Superior temporal gyrus (tissue), 1 donor: Measurements from ENCODE around the gene FGF14.

Source experiments
- DNase-seq: peaks from one replicate; pipeline ENCODE4 v3.0.0-alpha.2; 2016; ENCODE audit errors: extremely low spot score

Gene FGF14

DNA sequence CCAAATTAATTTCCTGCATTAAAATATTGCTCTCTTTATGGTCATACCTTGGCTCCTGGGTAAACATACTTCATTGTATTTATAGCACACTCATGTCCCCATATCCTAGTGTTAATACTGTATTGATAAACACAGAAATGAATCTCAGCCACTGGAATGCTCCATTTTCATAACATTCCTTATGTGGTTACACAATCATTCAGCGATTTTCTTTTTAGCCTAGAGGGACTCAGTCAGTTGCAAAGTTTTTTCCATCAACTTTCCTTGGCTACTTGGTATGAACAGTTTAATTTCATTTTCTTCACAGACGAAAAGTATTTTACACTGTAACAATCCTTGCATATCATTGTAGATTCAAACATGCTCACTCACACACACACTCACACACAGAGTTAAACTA lies 471.5 kb downstream of the FGF14 start:
- no peak for DNase-seq

- DNase-seq, result no peak
These were observed 476.1 kb downstream of the FGF14 start for GRCh38 chr13:101925731-101926130.

GRCh38 chr13:101919541-101920181 lies 482.2 kb downstream of the FGF14 start:
- DNase-seq, result peak; percentile 50

DNA sequence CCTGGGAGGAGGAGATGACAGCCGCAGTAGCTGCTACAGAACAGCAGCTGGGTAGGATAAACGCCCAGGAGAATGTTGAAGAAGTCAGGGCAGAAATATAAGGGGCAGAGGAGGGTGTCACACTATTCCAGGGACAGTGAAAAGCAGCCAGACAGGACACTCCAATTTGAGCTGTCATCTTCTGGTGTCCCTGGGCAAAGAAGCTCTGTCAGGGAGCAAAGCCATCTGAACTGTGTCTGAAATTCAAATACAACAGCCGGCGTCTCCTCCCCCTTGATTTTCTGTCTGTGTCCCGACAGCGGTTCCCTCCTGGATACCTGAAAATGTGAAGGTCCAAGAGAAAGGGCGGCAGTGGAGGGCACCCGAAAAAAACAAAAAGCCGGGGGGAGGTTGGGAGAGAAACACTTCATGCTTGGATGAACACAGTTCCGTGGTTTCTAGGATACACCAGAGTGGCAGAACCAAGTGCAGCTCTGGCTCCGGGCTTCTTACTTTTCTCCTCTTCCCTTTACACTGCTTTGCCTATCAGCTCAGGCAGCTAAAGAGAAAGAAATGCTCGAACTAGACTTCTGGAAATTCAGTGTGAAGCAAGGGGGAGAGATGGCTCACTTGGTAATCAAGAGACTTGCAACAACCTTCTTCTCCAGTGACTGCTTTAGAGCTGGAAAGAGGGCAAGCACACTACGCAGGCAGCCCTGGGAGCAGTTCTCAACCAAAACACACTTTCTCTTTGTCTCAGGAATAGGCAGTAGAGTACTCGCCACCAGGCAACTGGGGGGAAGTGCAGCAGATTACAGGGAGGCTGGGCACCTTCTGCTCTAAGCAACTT lies 483.8 kb downstream of the FGF14 start:
- DNase-seq, result peak; percentile 53

GRCh38 chr13:101917475-101917810 lies 484.4 kb downstream of the FGF14 start:
- no peak for DNase-seq

DNA sequence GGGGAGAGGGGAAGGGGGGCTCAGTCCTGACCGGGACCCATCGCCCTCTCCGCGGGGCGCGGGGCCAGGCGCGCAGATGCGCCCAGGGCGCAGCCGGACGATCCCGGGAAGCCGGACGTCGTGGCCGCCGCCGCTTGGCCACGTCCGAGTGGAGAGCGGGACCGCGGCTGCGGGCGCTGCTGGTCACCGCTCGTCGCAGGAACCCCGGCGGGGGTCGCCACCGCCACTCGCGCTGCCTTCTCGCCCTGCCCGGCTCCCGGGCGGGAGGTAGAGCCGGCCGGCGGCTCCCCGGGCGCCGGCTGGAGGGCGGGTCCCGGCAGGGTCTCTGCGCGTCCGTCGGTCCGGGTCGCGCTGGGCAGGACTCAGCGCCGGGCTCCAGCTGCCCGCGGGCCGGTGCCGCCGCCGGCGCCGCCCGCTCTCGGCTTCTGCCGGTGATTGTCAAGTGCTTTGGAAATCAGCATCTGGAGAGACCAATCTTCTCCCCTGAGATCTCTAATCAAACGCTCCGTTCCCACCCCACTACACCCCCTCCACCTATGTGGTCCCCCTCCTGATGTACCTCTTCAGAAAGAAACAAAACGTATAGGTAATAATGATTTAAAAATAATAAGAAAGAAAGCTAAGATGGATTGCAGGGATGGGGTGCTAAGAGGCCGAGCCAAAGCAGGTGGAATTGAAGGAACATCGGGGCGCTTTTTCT lies 484.9 kb downstream of the FGF14 start:
- DNase-seq, result no peak

GRCh38 chr13:101916108-101916774 lies 485.6 kb downstream of the FGF14 start:
- no peak for DNase-seq

DNA sequence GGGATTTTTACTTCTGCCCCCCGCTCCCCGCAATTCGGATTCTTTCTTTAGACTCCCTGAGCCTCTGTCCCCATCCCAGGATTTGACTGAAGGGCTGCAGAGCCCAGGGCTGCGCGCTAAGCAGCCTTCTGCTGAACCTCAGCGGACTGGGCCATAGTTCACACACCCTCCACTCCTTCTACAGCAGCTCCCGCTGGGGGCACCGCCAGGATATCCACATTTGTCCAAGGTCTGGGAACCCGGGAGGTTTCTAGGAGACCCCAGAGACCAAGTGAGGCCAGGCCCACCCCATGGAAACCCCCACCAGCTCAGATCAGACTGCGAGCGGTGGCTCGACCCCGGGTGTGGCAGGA lies 486.1 kb downstream of the FGF14 start:
- no peak for DNase-seq

- DNase-seq, result no peak
These were observed 486.5 kb downstream of the FGF14 start for GRCh38 chr13:101915331-101915730.

GRCh38 chr13:101911752-101912151 lies 490.1 kb downstream of the FGF14 start:
- no peak for DNase-seq

DNA sequence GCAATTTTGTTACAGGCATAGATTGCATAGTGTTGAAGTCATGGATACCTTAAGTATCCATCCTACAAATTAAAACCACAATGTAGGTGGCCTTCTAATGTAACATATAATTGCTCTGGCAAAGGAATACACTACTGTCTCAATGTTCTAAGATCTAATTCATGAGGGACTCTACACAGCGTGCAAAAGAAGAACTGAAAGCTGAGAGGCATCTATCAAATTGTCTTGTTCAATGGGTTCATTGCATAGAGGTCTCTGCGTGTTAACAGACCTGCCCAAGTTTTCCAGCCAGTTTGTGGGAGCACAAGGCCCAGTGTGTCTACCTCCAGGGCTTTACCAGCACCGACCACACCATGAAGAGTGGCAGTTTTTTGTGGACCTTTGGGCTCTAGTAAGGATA lies 498.0 kb downstream of the FGF14 start:
- DNase-seq, result no peak

DNA sequence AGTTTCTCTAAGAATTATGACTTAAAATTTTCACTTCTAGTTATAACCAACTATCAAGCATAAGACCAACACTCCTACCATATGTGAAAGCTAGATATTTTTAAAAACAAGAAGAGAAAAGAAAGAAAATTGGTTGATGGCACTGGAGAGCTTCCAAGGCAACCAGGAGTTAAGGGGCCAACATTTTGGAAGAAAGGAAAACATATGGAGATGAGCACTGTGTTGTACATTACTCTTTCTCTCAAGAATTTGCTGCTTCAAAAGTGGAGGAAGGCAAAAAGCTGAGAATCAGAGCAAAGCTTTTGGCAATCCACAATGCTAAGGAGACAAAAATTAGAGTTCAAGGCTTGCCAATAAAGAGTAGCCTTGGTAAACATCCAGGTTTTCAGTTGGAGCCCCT lies 503.2 kb downstream of the FGF14 start:
- DNase-seq, result no peak

- DNase-seq, result no peak
These were observed 505.3 kb downstream of the FGF14 start for GRCh38 chr13:101896541-101896940.

GRCh38 chr13:101893021-101893420 lies 508.8 kb downstream of the FGF14 start:
- no peak for DNase-seq

DNA sequence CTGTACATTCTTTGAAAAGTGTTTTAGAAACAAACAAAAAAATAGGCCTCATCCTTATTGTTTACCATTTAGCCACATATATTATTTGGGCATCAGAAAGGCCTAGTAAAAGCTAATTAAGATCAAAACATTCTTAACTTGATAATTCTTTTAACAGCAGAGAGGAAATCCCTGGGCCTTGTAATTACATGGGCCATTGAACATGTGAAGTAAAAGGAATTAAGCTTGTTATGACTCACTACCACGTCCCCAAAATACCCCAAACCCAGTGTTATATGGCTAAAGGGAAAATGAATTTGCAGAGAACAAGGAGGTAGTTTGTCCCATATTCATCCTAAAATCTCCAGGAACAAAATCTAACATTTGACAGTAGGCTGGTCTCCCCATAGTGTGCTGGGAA lies 509.6 kb downstream of the FGF14 start:
- DNase-seq, result no peak

DNA sequence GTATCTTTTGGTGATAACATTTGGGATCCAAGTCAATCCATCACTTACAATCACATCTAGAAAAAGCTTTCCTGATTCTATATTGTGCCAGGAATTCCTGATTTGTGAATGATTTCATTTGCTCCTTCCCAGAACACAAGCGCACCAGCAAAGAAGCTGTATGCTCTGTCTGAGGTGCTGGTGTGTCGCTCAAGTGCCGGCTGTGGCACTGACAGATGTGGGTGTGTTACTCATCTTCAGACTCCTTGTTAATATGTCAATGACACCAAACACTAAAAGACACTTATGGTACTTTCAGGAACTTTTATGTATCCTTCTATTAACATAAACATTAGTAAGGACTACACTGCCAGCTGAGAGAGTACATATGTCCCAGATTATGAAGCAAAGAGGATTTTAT lies 520.3 kb downstream of the FGF14 start:
- DNase-seq, result no peak

GRCh38 chr13:101880581-101880980 lies 521.3 kb downstream of the FGF14 start:
- no peak for DNase-seq

- no peak for DNase-seq
These were observed 524.9 kb downstream of the FGF14 start for GRCh38 chr13:101876951-101877350.

DNA sequence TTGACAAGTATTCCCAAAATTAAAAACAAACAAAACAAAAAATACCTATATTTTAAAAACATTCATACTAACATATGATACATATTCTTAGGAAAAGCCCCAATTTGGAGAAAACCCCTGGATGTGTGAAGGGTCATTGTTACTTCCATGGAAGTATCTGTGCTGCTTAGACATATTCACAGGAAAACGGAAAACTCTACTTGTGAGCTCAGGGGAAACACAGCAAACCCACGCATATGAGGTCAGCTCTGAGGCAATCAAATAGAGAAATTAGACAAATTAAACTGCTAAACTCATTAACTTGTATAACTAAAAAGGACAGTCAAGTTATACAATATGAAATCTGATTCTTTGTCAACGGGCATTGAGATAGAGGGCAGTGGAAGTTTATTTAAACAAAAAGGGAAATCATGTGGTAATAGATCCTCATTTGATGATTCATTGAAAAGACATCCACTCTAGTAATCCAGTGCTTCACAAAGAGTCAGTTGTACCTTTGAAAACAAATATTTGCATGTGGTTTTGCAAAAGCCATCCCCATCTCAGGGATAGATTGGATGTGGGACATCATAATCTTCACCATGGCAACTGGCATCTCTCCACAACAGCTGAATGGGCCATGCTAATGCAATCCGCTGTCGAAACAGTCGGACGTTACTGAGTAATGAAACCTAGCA lies 526.0 kb downstream of the FGF14 start:
- DNase-seq, result no peak

DNA sequence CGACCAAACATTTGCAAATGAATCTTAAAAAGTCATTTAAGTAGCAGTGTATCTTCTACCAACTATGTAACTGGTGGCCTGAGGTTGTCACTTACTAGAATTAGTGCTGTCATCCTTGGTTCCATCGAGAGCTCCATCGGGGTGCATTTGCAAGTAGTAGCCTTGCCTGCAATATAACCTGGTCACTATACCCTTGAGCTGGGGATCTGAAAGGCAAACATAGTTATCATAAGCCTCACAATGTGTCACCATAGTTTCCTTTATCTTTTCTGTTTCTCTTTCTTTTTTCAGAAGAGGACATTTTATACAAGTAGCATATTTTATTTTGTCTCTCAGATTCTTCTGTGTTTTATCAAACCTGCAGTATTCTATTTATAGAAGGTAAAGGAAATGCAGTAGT lies 526.8 kb downstream of the FGF14 start:
- DNase-seq, result no peak

- DNase-seq, result no peak
These were observed 532.3 kb downstream of the FGF14 start for GRCh38 chr13:101869553-101869952.
